NB4 (cell line): ENCODE measurements around the gene LDHAL6A.

ENCODE experiments used
- DNase-seq: peaks from one replicate; pipeline ENCODE4 v3.0.0; 2010; ENCODE audit warnings: low read depth
- H3K4me3 ChIP-seq: one replicate; pipeline ENCODE4 v1.5.1; 2011; ENCODE audit warnings: mild to moderate bottlenecking, low read depth, low read length, moderate library complexity
- CTCF ChIP-seq: IDR thresholded peaks from one replicate; pipeline ENCODE4 v1.5.1; 2012; ENCODE audit warnings: low read depth, low read length
- MAX ChIP-seq: IDR thresholded peaks from 2 replicates; pipeline ENCODE4 v1.6.1; 2011; ENCODE audit warnings: low read depth, low read length
- MYC ChIP-seq: IDR thresholded peaks from 2 replicates; pipeline ENCODE4 v1.6.1; 2011; ENCODE audit warnings: low read depth, low read length
- POLR2A ChIP-seq: IDR thresholded peaks from 2 replicates; pipeline ENCODE4 v1.6.1; 2011; ENCODE audit warnings: mild to moderate bottlenecking; ENCODE audit not compliant: insufficient read length; ENCODE audit errors: extremely low read depth

Gene LDHAL6A

GRCh38 chr11:18471995-18472394 lies 16.3 kb downstream of the LDHAL6A start:
- DNase-seq, result no peak
- no peak overlapping the region for H3K4me3 ChIP-seq
- TF ChIP-seq POLR2A (no peak), MYC (no peak), MAX (no peak), CTCF (no peak)

GRCh38 chr11:18472587-18472986 lies 16.9 kb downstream of the LDHAL6A start:
- no peak for DNase-seq
- no peak for TF ChIP-seq MYC
- TF ChIP-seq POLR2A, result no peak
- TF ChIP-seq CTCF, result no peak
- no peak for TF ChIP-seq MAX
- H3K4me3 ChIP-seq, result no peak overlapping the region

GRCh38 chr11:18479063-18479462 lies 23.4 kb downstream of the LDHAL6A start:
- TF ChIP-seq MAX (no peak), POLR2A (no peak), MYC (no peak), CTCF (no peak)
- DNase-seq, result no peak
- no peak overlapping the region for H3K4me3 ChIP-seq

GRCh38 chr11:18485913-18486528 lies 30.4 kb downstream of the LDHAL6A start:
- no peak for DNase-seq
- TF ChIP-seq POLR2A, result no peak
- TF ChIP-seq MYC, result no peak
- TF ChIP-seq MAX, result no peak
- TF ChIP-seq CTCF, result no peak
- H3K4me3 ChIP-seq, result no peak overlapping the region

GRCh38 chr11:18490319-18490718 lies 34.7 kb downstream of the LDHAL6A start:
- TF ChIP-seq MYC (no peak), MAX (no peak), POLR2A (no peak)
- DNase-seq, result no peak
- H3K4me3 ChIP-seq, result no peak overlapping the region

GRCh38 chr11:18490736-18491485 lies 35.3 kb downstream of the LDHAL6A start:
- TF ChIP-seq CTCF (no peak), POLR2A (no peak), MAX (no peak), MYC (no peak)
- DNase-seq, result no peak
- no peak overlapping the region for H3K4me3 ChIP-seq
